GM12873 (cell line): Measurements from ENCODE around the gene ARRDC1.
A peak's percentile ranks its signal among the peaks of the same experiment; 100 is the strongest.

Experiments used
- CTCF ChIP-seq: IDR thresholded peaks from 2 replicates; pipeline ENCODE4 v1.5.1; 2012; ENCODE audit warnings: low read depth, mild to moderate bottlenecking, moderate library complexity, low read length, control low read depth; ENCODE audit not compliant: insufficient read depth; ENCODE audit errors: missing control alignments

Gene ARRDC1

GRCh38 chr9:137589441-137590122 is 15.9 kb upstream of the ARRDC1 start:
- no peak for TF ChIP-seq CTCF

GRCh38 chr9:137590123-137590468 is 15.4 kb upstream of the ARRDC1 start:
- TF ChIP-seq CTCF, result no peak

DNA sequence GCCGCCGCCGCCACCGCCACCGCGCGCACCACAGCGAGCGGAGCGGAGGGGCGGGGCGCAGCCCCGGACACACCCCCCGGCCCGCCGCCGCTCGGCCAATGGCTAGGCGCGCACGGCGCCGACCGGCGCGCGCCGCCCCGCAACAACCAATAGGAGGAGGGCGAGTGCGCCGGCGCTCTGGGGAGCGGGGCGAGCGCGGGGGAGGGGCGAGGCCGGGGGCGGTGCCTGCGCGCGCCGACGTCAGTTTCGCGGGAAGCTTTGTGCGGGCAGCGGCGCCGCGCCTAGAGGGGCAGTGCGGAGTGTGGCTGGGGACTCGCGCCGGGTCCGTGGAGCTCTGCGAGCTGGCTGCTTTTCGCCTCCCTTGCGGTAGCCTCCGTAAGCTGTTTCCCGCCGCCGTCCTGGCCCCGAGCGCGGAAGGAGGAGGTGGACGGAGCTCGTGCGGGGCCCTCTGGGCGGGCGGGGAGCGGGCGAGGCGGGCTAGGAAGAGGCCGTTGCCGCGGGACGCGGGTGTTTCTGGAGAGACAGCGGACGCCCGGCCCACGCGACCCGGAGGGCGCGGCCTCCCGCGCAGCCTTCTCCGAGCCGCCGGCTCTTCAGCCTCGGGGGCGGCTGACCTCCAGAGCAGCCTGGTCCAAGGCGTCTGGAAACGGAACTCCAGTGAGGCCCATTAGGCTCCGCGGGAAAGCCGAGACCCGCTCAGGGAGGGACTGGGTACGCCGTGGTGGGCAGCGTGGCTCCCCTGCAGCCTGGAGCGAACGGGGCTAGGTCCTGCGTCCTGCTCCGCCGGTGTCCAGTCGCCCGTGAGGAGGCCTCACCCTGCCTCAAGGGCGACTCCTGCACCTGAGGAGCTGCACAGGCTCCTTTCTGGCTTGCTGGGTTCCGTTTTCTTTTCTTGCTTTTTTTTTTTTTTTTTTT is 14.8 kb upstream of the ARRDC1 start, which contains the start of gene ZMYND19:
Gene ZMYND19 (minus strand): TSS at position 44 of the 915 bp plus-strand sequence. CDS start 249 bp downstream, outside the sequence.
- TF ChIP-seq CTCF, result no peak

- TF ChIP-seq CTCF, result no peak
Measured at GRCh38 chr9:137592767-137593166, 12.7 kb upstream of the ARRDC1 start.

DNA sequence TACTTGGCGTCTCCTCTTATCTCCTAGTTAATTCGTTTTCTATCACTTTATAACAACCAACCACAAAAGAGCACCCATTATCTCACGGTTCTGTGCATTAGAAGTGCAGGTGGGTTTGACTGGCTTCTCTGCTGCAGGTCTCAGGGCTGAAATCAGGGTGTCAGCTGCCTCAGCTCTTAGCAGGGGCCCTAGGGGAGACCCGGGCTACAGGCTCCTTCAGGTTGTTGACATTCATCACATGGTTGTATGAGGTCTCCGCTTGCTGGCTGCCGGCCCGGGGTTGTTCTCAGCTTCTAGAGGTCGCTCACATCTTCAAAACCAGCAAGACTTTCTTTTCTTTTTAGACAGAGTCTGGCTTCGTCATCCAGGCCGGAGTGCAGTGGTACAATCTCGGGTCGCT is 12.3 kb upstream of the ARRDC1 start:
- no peak for TF ChIP-seq CTCF

DNA sequence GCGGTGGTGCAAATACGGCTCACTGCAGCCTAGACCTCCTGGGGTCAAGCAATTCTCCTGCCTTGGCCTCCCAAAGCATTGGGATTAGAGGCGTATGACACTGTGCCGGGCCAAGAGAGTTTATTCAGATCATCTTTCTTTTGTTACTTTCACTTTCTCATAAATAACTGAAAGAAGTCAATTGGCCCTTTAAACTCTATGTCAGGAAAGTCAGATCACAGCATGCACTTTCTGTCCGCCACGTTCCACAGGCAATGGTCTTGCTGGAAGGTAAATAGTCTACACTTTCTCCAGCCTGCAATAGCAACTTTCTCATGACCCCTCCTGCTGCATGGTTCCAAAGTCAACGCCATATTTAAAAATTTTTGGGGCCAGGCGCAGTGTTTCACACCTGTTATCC is 6.5 kb upstream of the ARRDC1 start:
- no peak for TF ChIP-seq CTCF

DNA sequence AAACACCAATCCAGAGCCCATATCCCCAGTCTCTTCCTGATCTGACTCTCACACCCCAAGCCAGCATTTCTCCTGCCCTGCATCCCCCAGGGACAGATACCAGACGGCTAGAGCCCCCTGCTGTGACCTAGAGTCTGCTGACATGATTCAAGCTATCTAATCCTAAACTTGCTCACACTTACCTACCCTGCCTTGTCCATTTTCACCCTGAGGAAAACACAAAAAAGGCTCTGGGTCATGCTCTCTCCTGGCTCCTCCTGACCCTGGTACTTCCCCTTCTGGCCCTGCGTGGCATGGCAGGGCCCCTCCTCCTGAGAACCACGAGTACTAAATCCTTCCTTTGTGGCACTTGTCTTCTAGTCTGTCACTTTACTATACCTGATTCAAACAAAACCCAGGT is 2.8 kb upstream of the ARRDC1 start:
- peak; percentile 19 for TF ChIP-seq CTCF
